HepG2 (cell line): ENCODE measurements around the gene ANAPC16. TPM values are rescaled to one million over a fixed set of nuclear protein-coding genes. Genes with fewer than 3 reads are reported as not detected.

Source experiments
- DNMT1 ChIP-seq: sonication (generic); formaldehyde crosslinking; IDR thresholded peaks from 2 replicates; pipeline ENCODE4 v1.5.1; 2020; ENCODE audit warnings: mild to moderate bottlenecking, missing genetic modification reagents
- MTF2 ChIP-seq: sonication (generic); formaldehyde crosslinking; IDR thresholded peaks from 2 replicates; pipeline ENCODE4 v1.5.0; 2020; ENCODE audit warnings: missing genetic modification reagents, borderline replicate concordance
- PRPF4 ChIP-seq: fragments of 200-400 bp; formaldehyde crosslinking; IDR thresholded peaks from 2 replicates; pipeline ENCODE4 v1.6.1; 2016; ENCODE audit warnings: low read length, low read depth; ENCODE audit not compliant: poor library complexity, severe bottlenecking
- ZBTB10 ChIP-seq: sonication (generic); formaldehyde crosslinking; IDR thresholded peaks from 2 replicates; pipeline ENCODE4 v1.4.0; 2020; ENCODE audit warnings: missing genetic modification reagents, borderline replicate concordance
- ZIK1 ChIP-seq: sonication (generic); formaldehyde crosslinking; IDR thresholded peaks from 2 replicates; pipeline ENCODE4 v1.5.0; 2020; ENCODE audit warnings: mild to moderate bottlenecking, low read depth, missing genetic modification reagents, borderline replicate concordance
- ZNF264 ChIP-seq: sonication (generic); formaldehyde crosslinking; IDR thresholded peaks from 2 replicates; pipeline ENCODE4 v1.4.0; 2020; ENCODE audit warnings: missing genetic modification reagents
- ZNF382 ChIP-seq: sonication (generic); formaldehyde crosslinking; IDR thresholded peaks from 2 replicates; pipeline ENCODE4 v1.5.0; 2020; ENCODE audit warnings: missing genetic modification reagents, mild to moderate bottlenecking, borderline replicate concordance
- ZNF549 ChIP-seq: sonication (generic); formaldehyde crosslinking; IDR thresholded peaks from 2 replicates; pipeline ENCODE4 v1.5.0; 2020; ENCODE audit warnings: missing genetic modification reagents
- ZNF644 ChIP-seq: IDR thresholded peaks from 2 replicates; pipeline ENCODE4 v1.6.1; 2016; ENCODE audit warnings: low read depth
- ZNF646 ChIP-seq: sonication (generic); formaldehyde crosslinking; IDR thresholded peaks from 2 replicates; pipeline ENCODE4 v1.9.0; 2021; ENCODE audit warnings: mild to moderate bottlenecking, missing genetic modification reagents
- ZNF670 ChIP-seq: sonication (generic); formaldehyde crosslinking; IDR thresholded peaks from 2 replicates; pipeline ENCODE4 v1.8.0; 2022; ENCODE audit warnings: mild to moderate bottlenecking, missing genetic modification reagents, borderline replicate concordance
- ZNF790 ChIP-seq: sonication (generic); formaldehyde crosslinking; IDR thresholded peaks from 2 replicates; pipeline ENCODE4 v1.8.0; 2022; ENCODE audit warnings: missing genetic modification reagents, mild to moderate bottlenecking, borderline replicate concordance
- polyA plus RNA-seq, 8 experiments: library from polyadenylated mRNA; depleted of rRNA in 3 of 8; stranded (reverse) in 7 of 8; unstranded in 1 of 8; fragments of >200 nt; fragmentation: Illumina TruSeq in 4 of 8; extraction: Trizol in 4 of 8; gene quantifications; 2 replicates each; pipeline versions ENCODE4 v1.2.1 to v1.2.3, GENCODE V29; 2011 to 2016; ENCODE audit warnings: low read depth in 4 of 8, missing spikeins in 1 of 8, mixed read lengths in 1 of 8; ENCODE audit not compliant: insufficient read depth in 1 of 8
- total RNA-seq, 5 experiments: library from RNA; depleted of rRNA; stranded (reverse); fragments of >200 nt; fragmentation: Illumina TruSeq; extraction: Trizol; gene quantifications; 2 replicates each; pipeline ENCODE4 v1.2.3, GENCODE V29; 2016; ENCODE audit warnings: low read depth in 1 of 5

Gene ANAPC16
- total and polyA plus RNA-seq, 2 of the 13 experiments (the other 11 are each of a cell fraction or from before 2014, with no cell fraction given) = 74.8 to 89.4 TPM

GRCh38 chr10:72274730-72275350, 59.0 kb downstream of the ANAPC16 start (continued):
- TF ChIP-seq ZNF646 (CRISPR knock-in tag) = no peak
- TF ChIP-seq ZBTB10 (CRISPR knock-in tag) = no peak
- no peak for TF ChIP-seq DNMT1 (CRISPR knock-in tag)
- TF ChIP-seq ZNF790 = 0 out of 2 replicates have a peak, but pooled peaks have one; percentile 51
- peak; percentile 32; the same call in 1 of the 2 replicates for TF ChIP-seq MTF2 (CRISPR knock-in tag)
- no peak for TF ChIP-seq ZNF670 (CRISPR knock-in tag)
- TF ChIP-seq ZNF264 (CRISPR knock-in tag) = no peak
- TF ChIP-seq PRPF4 = no peak
- TF ChIP-seq ZIK1 (CRISPR knock-in tag) = no peak
- TF ChIP-seq ZNF549 = no peak
- no peak for TF ChIP-seq ZNF644
- TF ChIP-seq ZNF382 (CRISPR knock-in tag) = no peak
